ENCODE data around the gene OR6C2.
"Not testable (repeated sequence)": the region's sequence is repeated elsewhere in the genome, so short reads cannot be mapped to it uniquely, and the experiment has no call there.

The OR6C2 gene

DNA sequence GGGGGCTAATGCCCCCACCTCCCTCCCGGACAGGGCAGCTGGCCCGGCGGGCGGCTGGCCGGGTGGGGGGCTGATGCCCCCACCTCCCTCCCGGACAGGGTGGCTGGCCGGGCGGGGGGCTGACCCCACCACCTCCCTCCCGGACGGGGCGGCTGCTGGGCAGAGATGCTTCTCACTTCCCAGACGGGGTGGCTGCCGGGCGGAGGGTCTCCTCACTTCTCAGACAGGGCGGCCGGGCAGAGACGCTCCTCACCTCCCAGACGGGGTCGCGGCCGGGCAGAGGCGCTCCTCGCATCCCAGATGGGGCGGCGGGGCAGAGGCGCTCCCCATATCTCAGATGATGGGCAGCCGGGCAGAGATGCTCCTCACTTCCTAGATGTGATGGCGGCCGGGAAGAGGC lies 35.3 kb downstream of the OR6C2 start:
- DNase-seq = not testable (repeated sequence)

GRCh38 chr12:55484284-55484683 lies 40.4 kb downstream of the OR6C2 start:
- DNase-seq = not testable (repeated sequence)

DNA sequence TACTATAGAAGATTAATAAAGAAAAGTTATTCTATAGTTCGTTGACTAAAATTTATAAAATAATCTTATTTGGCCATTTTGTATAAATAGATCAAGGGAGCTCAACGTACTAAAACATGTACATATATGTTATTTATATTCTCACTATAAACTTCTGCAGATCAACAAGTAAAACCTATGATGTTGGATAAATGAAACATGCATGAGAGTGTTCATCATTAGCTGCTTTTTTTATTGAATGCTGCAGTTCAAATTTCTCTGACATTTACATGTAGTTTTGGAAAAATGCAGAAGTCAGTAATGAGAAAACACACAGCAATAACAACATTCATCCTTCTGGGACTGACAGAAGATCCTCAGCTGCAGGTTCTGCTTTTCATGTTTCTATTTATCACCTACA lies 48.2 kb downstream of the OR6C2 start, which contains the start of gene OR6C68:
Gene OR6C68, plus strand, starts transcription at position 301 of the 400 bp plus-strand sequence. Its CDS starts 0 bp downstream, at position 301.
- DNase-seq = no peak

GRCh38 chr12:55495490-55495889 lies 51.6 kb downstream of the OR6C2 start:
- DNase-seq = no peak

DNA sequence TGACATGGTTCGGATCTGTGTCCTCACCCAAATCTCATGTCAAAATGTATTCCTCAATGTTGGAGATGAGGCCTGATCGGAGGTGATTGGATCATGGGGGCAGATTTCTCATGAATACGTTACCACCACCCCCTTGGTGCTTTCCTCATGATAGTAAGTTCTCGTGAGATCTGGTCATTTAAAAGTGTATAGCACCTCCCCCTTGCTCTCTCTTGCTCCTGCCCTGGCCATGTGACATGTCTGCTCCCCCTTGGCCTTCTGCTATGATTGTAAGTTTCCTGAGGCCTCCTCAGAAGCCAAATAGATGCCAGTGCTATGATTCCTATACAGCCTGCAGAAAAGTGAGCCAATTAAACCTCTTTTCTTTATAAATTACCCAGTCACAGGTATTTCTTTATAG lies 55.4 kb downstream of the OR6C2 start:
- no peak for DNase-seq

DNA sequence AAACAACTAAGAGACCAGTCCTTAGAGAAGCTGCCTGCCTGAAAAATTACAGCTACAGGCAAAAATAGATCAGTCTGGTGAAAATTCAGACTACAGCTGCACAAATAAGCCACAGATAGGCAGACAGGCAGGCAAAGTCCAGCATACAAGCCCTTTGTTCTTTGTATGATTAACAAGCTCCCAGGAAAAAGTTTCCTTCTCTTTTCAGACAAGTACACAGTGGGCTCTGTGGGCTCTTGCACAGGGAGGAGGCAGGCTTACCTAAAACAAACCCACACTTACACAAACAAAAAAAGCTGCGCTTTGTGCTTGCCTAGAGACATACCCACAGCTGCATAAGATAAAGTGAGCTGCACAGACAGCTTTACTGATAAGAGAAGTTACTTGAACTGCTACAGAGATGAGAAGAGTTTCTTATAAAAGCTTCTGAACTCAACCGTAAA lies 56.0 kb downstream of the OR6C2 start:
- no peak for DNase-seq

GRCh38 chr12:55501601-55502000 lies 57.7 kb downstream of the OR6C2 start:
- DNase-seq = no peak
